Measurements from ENCODE around the gene ADAP1. TPM values are rescaled to one million over a fixed set of nuclear protein-coding genes. Genes with fewer than 3 reads are reported as not detected.

Gene ADAP1
- total and polyA plus RNA-seq, 12 donors, result 0.29 to 60.2 (median 9.3) TPM

- intact Hi-C loops (cut with DNase I), result loop anchor here in 1 of 2 donors (10.0 kb wide), 1 partner anchor 76 kb away; no protein-coding TSS in a partner anchor
- 56 to 85% (median 61%) methylated on average over 4 to 43 of the region's 43 CpGs for WGBS, 4 donors
- Histone ChIP-seq H3K4me3 (no peak overlapping the region), H3K9me3 (replicated peaks in 1 of 3) (no peaks in the 10 kb centered on the region), H3K27me3 (no peaks in the 10 kb centered on the region), H3K27ac (peak overlapping the region in 3 of 5 donors; percentile 41 to 87 (median 77)), H3K4me1 (replicated peaks in 1 of 2) (peaks cover 27 to 44% of the 10 kb centered on the region in 2 donors), H3K36me3 (replicated peaks in 1 of 2) (peaks cover 0 to 50% of the 10 kb centered on the region in 2 donors)
- DNase-seq, result peak; percentile 77 to 91 (median 83)
- TF ChIP-seq POLR2A (IDR thresholded peaks at IDR 0.05) (peak in 1 of 2 donors; percentile 13), CTCF (IDR thresholded peaks at IDR 0.05) (no peak)
Observed at GRCh38 chr7:888081-889024, 66.1 kb downstream of the ADAP1 start.

- intact Hi-C loops (cut with DNase I), result loop anchor here in 1 of 2 donors (10.0 kb wide), 1 partner anchor 77 kb away; no protein-coding TSS in a partner anchor
- Histone ChIP-seq H3K4me1 (replicated peaks in 1 of 2) (peaks cover 35 to 53% of the 10 kb centered on the region in 2 donors), H3K4me3 (no peak overlapping the region), H3K9me3 (replicated peaks in 1 of 3) (no peaks in the 10 kb centered on the region), H3K27ac (peak overlapping the region in 2 of 5 donors; percentile 77 to 87), H3K27me3 (no peaks in the 10 kb centered on the region), H3K36me3 (replicated peaks in 1 of 2) (peaks cover 0 to 50% of the 10 kb centered on the region in 2 donors)
- 91 to 95% (median 92%) methylated on average over 3 to 18 of the region's 18 CpGs for WGBS, 4 donors
- no peak for TF ChIP-seq CTCF (IDR thresholded peaks at IDR 0.05)
- no peak for TF ChIP-seq POLR2A (IDR thresholded peaks at IDR 0.05)
- peak in 2 of 7 donors; percentile 20 to 31 for DNase-seq
Observed at GRCh38 chr7:887488-887820, 67.0 kb downstream of the ADAP1 start.

DNA sequence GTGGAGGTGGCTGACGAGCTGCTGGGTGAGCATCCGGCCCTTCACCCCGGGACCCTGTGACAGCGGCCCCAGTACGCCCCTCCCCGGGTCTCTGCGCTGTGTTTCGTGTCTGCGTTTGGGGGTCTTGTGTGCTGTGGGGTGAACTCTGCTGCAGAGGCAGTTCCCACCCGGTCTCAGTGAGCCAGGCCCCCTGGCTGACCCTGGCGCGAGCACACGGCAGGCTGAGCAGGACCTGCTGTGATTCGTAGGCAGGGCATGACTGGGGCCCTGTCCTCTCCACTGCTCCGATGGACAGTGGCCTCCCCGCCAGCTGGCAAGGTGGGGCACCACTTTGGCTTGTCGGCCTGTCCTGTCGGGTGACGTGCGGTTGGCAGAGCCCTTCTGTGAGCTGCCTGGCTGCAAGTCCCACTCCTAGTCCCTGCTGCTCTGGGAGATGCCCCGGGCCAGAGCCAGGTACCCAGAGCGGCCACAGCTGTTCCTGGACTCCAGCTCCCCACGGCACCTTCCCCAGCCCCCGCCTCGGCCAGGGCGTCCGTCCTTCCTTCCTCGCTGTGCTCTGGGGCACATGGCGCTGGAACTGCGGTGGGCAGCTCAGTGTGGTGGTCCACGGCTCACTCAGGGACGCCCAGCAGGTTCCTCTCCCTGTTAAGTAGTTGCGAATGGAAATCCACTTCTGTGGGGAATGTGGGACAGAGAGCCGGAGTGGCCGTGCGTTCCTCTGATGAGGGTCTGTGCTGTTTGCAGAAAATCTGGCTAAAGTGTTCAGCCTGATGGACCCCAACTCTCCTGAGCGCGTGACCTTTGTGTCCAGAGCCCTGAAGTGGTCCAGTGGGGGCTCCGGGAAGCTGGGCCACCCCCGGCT lies 67.6 kb downstream of the ADAP1 start:
- H3K9me3 ChIP-seq (replicated peaks in 1 of 3), result no peaks in the 10 kb centered on the region

More for the DNA sequence above, 67.6 kb downstream of the ADAP1 start:
- peaks cover 35 to 59% of the 10 kb centered on the region in 2 donors for H3K4me1 ChIP-seq (replicated peaks in 1 of 2)
- DNase-seq, result peak in 2 of 7 donors; percentile 25 to 31
- intact Hi-C loops (cut with DNase I), result loop anchor here in 1 of 2 donors (10.0 kb wide), 1 partner anchor 78 kb away; no protein-coding TSS in a partner anchor
- H3K36me3 ChIP-seq (replicated peaks in 1 of 2), result peaks cover 0 to 44% of the 10 kb centered on the region in 2 donors
- H3K27me3 ChIP-seq, result no peaks in the 10 kb centered on the region
- TF ChIP-seq POLR2A (IDR thresholded peaks at IDR 0.05), result no peak
- no peak for TF ChIP-seq CTCF (IDR thresholded peaks at IDR 0.05)
- peak overlapping the region in 3 of 5 donors; percentile 26 to 87 (median 77) for H3K27ac ChIP-seq
- no peak overlapping the region for H3K4me3 ChIP-seq
- WGBS, 4 donors, result 85 to 95% (median 87%) methylated on average over 17 to 40 of the region's 40 CpGs

All from adrenal gland (tissue), 12 donors.